DND-41 (cell line): ENCODE measurements around the gene VWF.

Experiments used
- ATAC-seq: fragments of 200-7000 bp; cut with Tn5 transposase; 3 replicates; pipeline ENCODE4 v1.9.1; 2021; ENCODE audit warnings: low read depth; ENCODE audit not compliant: insufficient read depth
- DNase-seq: peaks from one replicate; pipeline ENCODE4 v3.0.0-alpha.2; 2020
- H2AFZ ChIP-seq: 2 replicates; pipeline ENCODE4 v1.6.0; 2012; ENCODE audit warnings: low read depth, low read length
- H3K27ac ChIP-seq: 2 replicates; pipeline ENCODE4 v1.5.1; 2012; ENCODE audit warnings: low read length, inconsistent platforms
- H3K27me3 ChIP-seq: fragments of 200-600 bp; sonication (generic); 2 replicates; pipeline ENCODE4 v1.6.0; 2012; ENCODE audit warnings: low read length, mild to moderate bottlenecking, inconsistent platforms; ENCODE audit not compliant: insufficient read depth, poor library complexity
- H3K36me3 ChIP-seq: 2 replicates; pipeline ENCODE4 v1.5.1; 2012; ENCODE audit warnings: low read length, inconsistent platforms; ENCODE audit not compliant: insufficient read depth
- H3K4me1 ChIP-seq: 2 replicates; pipeline ENCODE4 v1.5.1; 2012; ENCODE audit warnings: mild to moderate bottlenecking, low read length; ENCODE audit not compliant: insufficient read depth
- H3K4me2 ChIP-seq: 2 replicates; pipeline ENCODE4 v1.6.0; 2012; ENCODE audit warnings: mild to moderate bottlenecking, moderate library complexity, low read length, inconsistent platforms; ENCODE audit not compliant: insufficient read depth
- H3K4me3 ChIP-seq, 2 experiments: fragments of 200-600 bp in 1 of 2; shearing (Covaris generic) in 1 of 2; 2 replicates each; pipeline ENCODE4 v1.5.1; 2012 to 2016; ENCODE audit warnings: inconsistent platforms in 2 of 2, low read length in 2 of 2, mild to moderate bottlenecking in 2 of 2, low read depth in 1 of 2, moderate library complexity in 1 of 2
- H3K79me2 ChIP-seq: 2 replicates; pipeline ENCODE4 v1.6.0; 2012; ENCODE audit warnings: low read length, inconsistent platforms; ENCODE audit not compliant: insufficient read depth
- H3K9ac ChIP-seq: 2 replicates; pipeline ENCODE4 v1.6.0; 2012; ENCODE audit warnings: low read depth, mild to moderate bottlenecking, inconsistent platforms, low read length, moderate library complexity
- H3K9me3 ChIP-seq: 2 replicates; pipeline ENCODE4 v1.5.1; 2012; ENCODE audit warnings: low read length, moderate library complexity, mild to moderate bottlenecking, inconsistent platforms; ENCODE audit not compliant: insufficient read depth, severe bottlenecking
- H4K20me1 ChIP-seq: 2 replicates; pipeline ENCODE4 v1.6.0; 2012; ENCODE audit warnings: low read length; ENCODE audit not compliant: insufficient read depth
- CTCF ChIP-seq: IDR thresholded peaks from 2 replicates; pipeline ENCODE4 v1.5.1; 2012; ENCODE audit warnings: borderline replicate concordance, low read length, moderate library complexity, mild to moderate bottlenecking; ENCODE audit not compliant: poor library complexity, severe bottlenecking; ENCODE audit errors: extremely low read depth
- EZH2 ChIP-seq: IDR thresholded peaks from 3 replicates; pipeline ENCODE4 v1.6.1; 2012; ENCODE audit warnings: borderline replicate concordance, low read depth, mild to moderate bottlenecking, moderate library complexity, low read length, inconsistent platforms; ENCODE audit not compliant: severe bottlenecking

VWF gene

DNA sequence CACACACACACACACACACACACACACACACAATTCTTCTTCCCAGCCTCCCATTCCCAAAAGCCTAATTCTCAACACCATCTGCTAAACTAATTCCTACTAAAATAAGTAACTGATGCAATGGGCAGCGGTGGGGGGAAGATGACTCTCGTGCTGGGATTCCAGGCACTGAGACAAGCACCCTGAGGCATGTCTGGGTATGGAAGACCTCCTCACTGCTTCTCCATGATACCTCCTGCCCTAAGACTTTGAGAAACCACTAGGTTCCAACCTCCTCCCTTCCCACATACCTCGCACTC, 789 bp upstream of the VWF start:
- Histone ChIP-seq H3K4me3 (no peak overlapping the region), H3K4me1 (no peaks in the 10 kb centered on the region), H3K4me2 (no peak overlapping the region), H3K79me2 (no peaks in the 10 kb centered on the region), H3K27ac (no peak overlapping the region), H3K27me3 (peaks cover 14% of the 10 kb centered on the region), H2AFZ (no peak overlapping the region), H3K9ac (no peak overlapping the region), H3K9me3 (no peaks in the 10 kb centered on the region), H3K36me3 (no peaks in the 10 kb centered on the region), H4K20me1 (no peaks in the 10 kb centered on the region)
- no peak for DNase-seq
- TF ChIP-seq CTCF (no peak), EZH2 (no peak)
- no peak for ATAC-seq

DNA sequence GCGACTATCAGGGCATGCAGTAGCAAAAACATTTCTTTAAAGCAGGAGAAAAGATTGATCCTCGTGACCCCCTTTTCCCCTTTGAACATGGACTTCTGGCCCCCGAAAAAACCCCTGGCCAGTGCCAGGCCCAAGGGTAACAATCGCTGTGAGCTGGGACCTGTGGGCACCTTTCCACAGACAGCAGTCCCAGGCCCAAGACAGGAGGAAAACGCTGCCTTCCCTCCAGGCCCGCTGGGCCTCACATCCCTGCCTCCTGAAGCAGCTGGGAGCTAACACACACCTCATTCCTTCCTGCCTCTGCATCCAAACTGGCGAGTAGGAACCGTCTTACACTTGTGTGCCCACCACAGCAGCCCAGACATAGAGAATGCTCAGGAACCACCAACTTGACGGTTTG, 1.2 kb downstream of the VWF start:
- TF ChIP-seq CTCF = no peak
- no peak for TF ChIP-seq EZH2
- no peak overlapping the region for H3K27ac ChIP-seq
- H3K27me3 ChIP-seq = peaks cover 16% of the 10 kb centered on the region
- no peak overlapping the region for H3K4me3 ChIP-seq
- no peak overlapping the region for H3K4me2 ChIP-seq
- H3K79me2 ChIP-seq = no peaks in the 10 kb centered on the region
- no peaks in the 10 kb centered on the region for H3K9me3 ChIP-seq
- H3K4me1 ChIP-seq = no peaks in the 10 kb centered on the region
- H3K9ac ChIP-seq = no peak overlapping the region
- DNase-seq (no peak), ATAC-seq (no peak)
- no peak overlapping the region for H2AFZ ChIP-seq
- H3K36me3 ChIP-seq = no peaks in the 10 kb centered on the region
- no peaks in the 10 kb centered on the region for H4K20me1 ChIP-seq

DNA sequence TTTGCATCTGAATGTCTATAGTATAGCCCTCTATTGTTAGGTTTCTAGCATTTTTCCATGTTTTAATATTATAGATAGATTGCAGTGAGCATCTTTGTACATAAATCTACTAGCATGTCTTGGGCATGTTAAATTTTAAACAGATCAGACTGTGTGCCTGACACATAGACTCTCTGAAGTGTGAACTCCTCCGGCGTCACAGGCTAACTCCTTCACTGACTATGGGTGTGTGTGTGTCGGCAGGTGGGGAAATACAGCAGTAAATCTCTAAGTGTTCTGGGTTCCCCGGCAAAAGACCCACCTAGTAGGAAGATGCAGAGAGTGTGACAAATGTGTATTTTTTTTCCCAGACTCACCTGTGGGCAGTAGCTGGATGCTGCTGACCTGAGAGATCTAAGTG, 2.3 kb downstream of the VWF start:
- Histone ChIP-seq H3K79me2 (no peaks in the 10 kb centered on the region), H3K36me3 (no peaks in the 10 kb centered on the region), H3K9me3 (no peaks in the 10 kb centered on the region), H3K4me2 (no peak overlapping the region), H4K20me1 (no peaks in the 10 kb centered on the region), H3K4me3 (no peak overlapping the region), H3K4me1 (no peaks in the 10 kb centered on the region), H3K27ac (no peak overlapping the region), H3K27me3 (peaks cover 16% of the 10 kb centered on the region), H3K9ac (no peak overlapping the region), H2AFZ (no peak overlapping the region)
- TF ChIP-seq EZH2 (no peak), CTCF (no peak)
- DNase-seq = no peak
- ATAC-seq = no peak

- no peaks in the 10 kb centered on the region for H4K20me1 ChIP-seq
- no peak for DNase-seq
- no peak for ATAC-seq
- H3K9me3 ChIP-seq = no peaks in the 10 kb centered on the region
- peaks cover 18% of the 10 kb centered on the region for H3K27me3 ChIP-seq
- no peak overlapping the region for H2AFZ ChIP-seq
- H3K79me2 ChIP-seq = no peaks in the 10 kb centered on the region
- TF ChIP-seq EZH2 (no peak), CTCF (no peak)
- no peak overlapping the region for H3K27ac ChIP-seq
- H3K9ac ChIP-seq = no peak overlapping the region
- no peak overlapping the region for H3K4me2 ChIP-seq
- no peaks in the 10 kb centered on the region for H3K36me3 ChIP-seq
- no peak overlapping the region for H3K4me3 ChIP-seq
- no peaks in the 10 kb centered on the region for H3K4me1 ChIP-seq
These were observed 3.5 kb downstream of the VWF start for GRCh38 chr12:6120796-6121473.
